ENCODE measurements around the gene PLD3.
A peak's percentile ranks its signal among the peaks of the same experiment; 100 is the strongest.

The PLD3 gene

GRCh38 chr19:40413291-40413845 lies 64.9 kb downstream of the PLD3 start, which contains the start of gene PRX:
TSS of gene PRX (minus strand) at chr19:40413378. CDS start at chr19:40407932, 5,446 bp downstream.
- Histone ChIP-seq H3K27me3 (ENCODE audit: insufficient read depth, low read length) (no peaks in the 10 kb centered on the region), H2BK5ac (ENCODE audit: low read depth, low read length, poor library complexity) (no peak within 1 kb of the TSS), H2AK5ac (ENCODE audit: low read length) (no peak within 1 kb of the TSS), H3K9me3 (ENCODE audit: insufficient read depth, low read depth, low read length) (peaks cover 2% of the 10 kb centered on the region), H3K4ac (ENCODE audit: low read depth, low read length) (no peak within 1 kb of the TSS), H3K23ac (ENCODE audit: low read length) (no peak within 1 kb of the TSS), H4K8ac (ENCODE audit: low read depth, low read length) (no peak within 1 kb of the TSS), H3K4me1 (ENCODE audit: control insufficient read depth in 1 of 2, insufficient read depth in 2 of 2, low read length in 2 of 2) (peaks cover 8 to 10% of the 10 kb centered on the region in 2 experiments), H3K27ac (ENCODE audit: low read depth, low read length) (no peak within 1 kb of the TSS), H2BK12ac (ENCODE audit: low read length) (no peak within 1 kb of the TSS), H3K14ac (ENCODE audit: low read length) (no peak within 1 kb of the TSS), H2BK120ac (ENCODE audit: insufficient read depth, low read length, poor library complexity) (no peak within 1 kb of the TSS), H3K36me3 (ENCODE audit: control insufficient read depth in 1 of 2, insufficient read depth in 2 of 2, low read length in 2 of 2) (no peaks in the 10 kb centered on the region), H3K4me2 (ENCODE audit: low read length) (peak within 1 kb of the TSS; percentile 17), H3K79me2 (ENCODE audit: control insufficient read depth, insufficient read depth, low read length, poor library complexity) (no peaks in the 10 kb centered on the region), H4K12ac (ENCODE audit: low read depth, low read length) (no peak within 1 kb of the TSS), H3K18ac (ENCODE audit: low read length) (no peak within 1 kb of the TSS), H3K79me1 (ENCODE audit: low read length) (peaks cover 7% of the 10 kb centered on the region), H3K9ac (ENCODE audit: low read length) (no peak within 1 kb of the TSS), H3K4me3 (ENCODE audit: low read depth, low read length) (no peak within 1 kb of the TSS), H4K91ac (ENCODE audit: low read depth, low read length) (no peak within 1 kb of the TSS), H2AFZ (ENCODE audit: insufficient read depth, low read length, poor library complexity) (no peak within 1 kb of the TSS)
- DNase-seq, result no peak
- no CpG with 5 or more reads among the region's 18 CpGs for WGBS (ENCODE audit: extremely low coverage, insufficient coverage, insufficient read length)

GRCh38 chr19:40414542-40415535 lies 66.3 kb downstream of the PLD3 start:
- H3K79me2 ChIP-seq (ENCODE audit: control insufficient read depth, insufficient read depth, low read length, poor library complexity), result no peaks in the 10 kb centered on the region
- H2AK5ac ChIP-seq (ENCODE audit: low read length), result peak overlapping the region; percentile 5
- no peak overlapping the region for H2AFZ ChIP-seq (ENCODE audit: insufficient read depth, low read length, poor library complexity)
- H3K4ac ChIP-seq (ENCODE audit: low read depth, low read length), result no peak overlapping the region
- no peak overlapping the region for H3K4me3 ChIP-seq (ENCODE audit: low read depth, low read length)
- peaks cover 8 to 10% of the 10 kb centered on the region in 2 experiments for H3K4me1 ChIP-seq (ENCODE audit: control insufficient read depth in 1 of 2, insufficient read depth in 2 of 2, low read length in 2 of 2)
- H3K18ac ChIP-seq (ENCODE audit: low read length), result no peak overlapping the region
- no peak overlapping the region for H3K4me2 ChIP-seq (ENCODE audit: low read length)
- no peak overlapping the region for H3K9ac ChIP-seq (ENCODE audit: low read length)
- H3K23ac ChIP-seq (ENCODE audit: low read length), result no peak overlapping the region
- WGBS (ENCODE audit: extremely low coverage, insufficient coverage, insufficient read length), result no CpG with 5 or more reads among the region's 21 CpGs
- H4K12ac ChIP-seq (ENCODE audit: low read depth, low read length), result no peak overlapping the region
- no peak for DNase-seq
- no peaks in the 10 kb centered on the region for H3K36me3 ChIP-seq (ENCODE audit: control insufficient read depth in 1 of 2, insufficient read depth in 2 of 2, low read length in 2 of 2)
- no peak overlapping the region for H2BK120ac ChIP-seq (ENCODE audit: insufficient read depth, low read length, poor library complexity)
- peaks cover 2% of the 10 kb centered on the region for H3K9me3 ChIP-seq (ENCODE audit: insufficient read depth, low read depth, low read length)
- H4K91ac ChIP-seq (ENCODE audit: low read depth, low read length), result no peak overlapping the region
- H3K27ac ChIP-seq (ENCODE audit: low read depth, low read length), result no peak overlapping the region
- no peak overlapping the region for H4K8ac ChIP-seq (ENCODE audit: low read depth, low read length)
- H2BK5ac ChIP-seq (ENCODE audit: low read depth, low read length, poor library complexity), result no peak overlapping the region
- no peak overlapping the region for H3K14ac ChIP-seq (ENCODE audit: low read length)
- H3K79me1 ChIP-seq (ENCODE audit: low read length), result peaks cover 7% of the 10 kb centered on the region
- no peak overlapping the region for H2BK12ac ChIP-seq (ENCODE audit: low read length)
- H3K27me3 ChIP-seq (ENCODE audit: insufficient read depth, low read length), result no peaks in the 10 kb centered on the region

GRCh38 chr19:40415768-40416167 lies 67.3 kb downstream of the PLD3 start:
- Histone ChIP-seq H3K4me2 (ENCODE audit: low read length) (no peak overlapping the region), H3K4me3 (ENCODE audit: low read depth, low read length) (no peak overlapping the region), H4K91ac (ENCODE audit: low read depth, low read length) (no peak overlapping the region), H3K14ac (ENCODE audit: low read length) (no peak overlapping the region), H3K18ac (ENCODE audit: low read length) (no peak overlapping the region), H4K8ac (ENCODE audit: low read depth, low read length) (no peak overlapping the region), H3K36me3 (ENCODE audit: control insufficient read depth in 1 of 2, insufficient read depth in 2 of 2, low read length in 2 of 2) (no peaks in the 10 kb centered on the region), H3K9me3 (ENCODE audit: insufficient read depth, low read depth, low read length) (peaks cover 2% of the 10 kb centered on the region), H3K79me2 (ENCODE audit: control insufficient read depth, insufficient read depth, low read length, poor library complexity) (no peaks in the 10 kb centered on the region), H3K9ac (ENCODE audit: low read length) (no peak overlapping the region), H3K4ac (ENCODE audit: low read depth, low read length) (no peak overlapping the region), H2BK12ac (ENCODE audit: low read length) (no peak overlapping the region), H3K27me3 (ENCODE audit: insufficient read depth, low read length) (no peaks in the 10 kb centered on the region), H3K4me1 (ENCODE audit: control insufficient read depth in 1 of 2, insufficient read depth in 2 of 2, low read length in 2 of 2) (peaks cover 8 to 10% of the 10 kb centered on the region in 2 experiments), H3K27ac (ENCODE audit: low read depth, low read length) (no peak overlapping the region), H2BK5ac (ENCODE audit: low read depth, low read length, poor library complexity) (no peak overlapping the region), H3K79me1 (ENCODE audit: low read length) (peaks cover 9% of the 10 kb centered on the region), H2AFZ (ENCODE audit: insufficient read depth, low read length, poor library complexity) (no peak overlapping the region), H4K12ac (ENCODE audit: low read depth, low read length) (no peak overlapping the region), H2AK5ac (ENCODE audit: low read length) (no peak overlapping the region), H3K23ac (ENCODE audit: low read length) (no peak overlapping the region), H2BK120ac (ENCODE audit: insufficient read depth, low read length, poor library complexity) (no peak overlapping the region)
- WGBS (ENCODE audit: extremely low coverage, insufficient coverage, insufficient read length), result no CpG with 5 or more reads among the region's 2 CpGs
- DNase-seq, result no peak

- H3K14ac ChIP-seq (ENCODE audit: low read length), result peak overlapping the region; percentile 57
- peak overlapping the region; percentile 17 for H2AFZ ChIP-seq (ENCODE audit: insufficient read depth, low read length, poor library complexity)
- H2AK5ac ChIP-seq (ENCODE audit: low read length), result peak overlapping the region; percentile 67
- H3K4me3 ChIP-seq (ENCODE audit: low read depth, low read length), result no peak overlapping the region
- H3K23ac ChIP-seq (ENCODE audit: low read length), result no peak overlapping the region
- peaks cover 1% of the 10 kb centered on the region for H3K79me2 ChIP-seq (ENCODE audit: control insufficient read depth, insufficient read depth, low read length, poor library complexity)
- no peak overlapping the region for H3K4me2 ChIP-seq (ENCODE audit: low read length)
- H4K12ac ChIP-seq (ENCODE audit: low read depth, low read length), result peak overlapping the region; percentile 52
- peak overlapping the region; percentile 30 for H3K18ac ChIP-seq (ENCODE audit: low read length)
- H3K27ac ChIP-seq (ENCODE audit: low read depth, low read length), result no peak overlapping the region
- no peak overlapping the region for H3K9ac ChIP-seq (ENCODE audit: low read length)
- H2BK5ac ChIP-seq (ENCODE audit: low read depth, low read length, poor library complexity), result peak overlapping the region; percentile 47
- no peak overlapping the region for H2BK120ac ChIP-seq (ENCODE audit: insufficient read depth, low read length, poor library complexity)
- H3K79me1 ChIP-seq (ENCODE audit: low read length), result peaks cover 13% of the 10 kb centered on the region
- DNase-seq, result peak in 1 of 2 donors; percentile 18
- WGBS (ENCODE audit: extremely low coverage, insufficient coverage, insufficient read length), result no CpG with 5 or more reads among the region's 16 CpGs
- H3K4me1 ChIP-seq (ENCODE audit: control insufficient read depth in 1 of 2, insufficient read depth in 2 of 2, low read length in 2 of 2), result peaks cover 8 to 10% of the 10 kb centered on the region in 2 experiments
- H3K27me3 ChIP-seq (ENCODE audit: insufficient read depth, low read length), result no peaks in the 10 kb centered on the region
- H3K36me3 ChIP-seq (ENCODE audit: control insufficient read depth in 1 of 2, insufficient read depth in 2 of 2, low read length in 2 of 2), result no peaks in the 10 kb centered on the region
- peak overlapping the region; percentile 20 for H4K91ac ChIP-seq (ENCODE audit: low read depth, low read length)
- peak overlapping the region; percentile 6 for H3K4ac ChIP-seq (ENCODE audit: low read depth, low read length)
- peak overlapping the region; percentile 50 for H4K8ac ChIP-seq (ENCODE audit: low read depth, low read length)
- peaks cover under 1% of the 10 kb centered on the region for H3K9me3 ChIP-seq (ENCODE audit: insufficient read depth, low read depth, low read length)
- peak overlapping the region; percentile 63 for H2BK12ac ChIP-seq (ENCODE audit: low read length)
Measured at GRCh38 chr19:40416918-40417642, 68.6 kb downstream of the PLD3 start.

Measured in trophoblast cell (in vitro differentiated cells and primary cell).